GM12878 (cell line): Measurements from ENCODE around the gene PRDM8. TPM values are rescaled to one million over a fixed set of nuclear protein-coding genes. Genes with fewer than 3 reads are reported as not detected.

Experiments used
- ATAC-seq: fragments of 200-7000 bp; cut with Tn5 transposase; 3 replicates; pipeline ENCODE4 v1.9.1; 2020; ENCODE audit warnings: mild to moderate bottlenecking, moderate library complexity
- BruUV-seq: library from RNA; stranded (reverse); fragments of 400-500 nt; replicated peaks from 2 replicates; lab custom pipeline; 2021; lab: Mats Ljungman, UMichigan
- CTCF ChIA-PET: fragments of 300-600 bp; sonication (Branson Sonifier 250); formaldehyde crosslinking; extraction: SDS; loops from one replicate; lab custom pipeline; 2021; ENCODE audit warnings: inconsistent platforms; lab: Yijun Ruan, JAX
- POLR2A ChIA-PET: fragments of 350-600 bp; formaldehyde crosslinking; extraction: SDS; loops from one replicate; lab custom pipeline; 2021; ENCODE audit warnings: inconsistent platforms; lab: Charles Lee
- RAD21 ChIA-PET: fragments of 300-600 bp; sonication (Branson Sonifier 250); formaldehyde crosslinking; loops from one replicate; lab custom pipeline; 2023; ENCODE audit warnings: antibody characterized with exemption; ENCODE audit not compliant: unreplicated experiment; lab: Charles Lee
- SMC1A ChIA-PET: fragments of 300-600 bp; sonication (Branson Sonifier 250); formaldehyde crosslinking; loops from one replicate; lab custom pipeline; 2023; ENCODE audit not compliant: unreplicated experiment, uncharacterized antibody; lab: Charles Lee
- DNase-seq: peaks from one replicate; pipeline ENCODE4 v3.0.0-alpha.2; 2011; ENCODE audit warnings: low read depth, low spot score
- FAIRE-seq: peaks from 3 replicates; lab custom pipeline; 2011; peaks lifted over from hg19 to GRCh38; lab: Jason Lieb, UNC
- H2AFZ ChIP-seq: 2 replicates; pipeline ENCODE4 v1.6.0; 2011; ENCODE audit warnings: low read depth, low read length, control low read depth; ENCODE audit not compliant: control insufficient read depth
- H3K27ac ChIP-seq: 2 replicates; pipeline ENCODE4 v1.5.1; 2011; ENCODE audit warnings: control low read depth; ENCODE audit not compliant: control insufficient read depth, insufficient read depth
- H3K27me3 ChIP-seq, 2 experiments: replicated peaks in 1 of 2; 2 replicates each; pipeline versions ENCODE4 v1.6.0 to v1.6.1; 2011; ENCODE audit warnings: low read length in 1 of 2; ENCODE audit not compliant: control insufficient read depth in 2 of 2, insufficient read depth in 2 of 2
- H3K36me3 ChIP-seq, 2 experiments: 2 replicates each; pipeline ENCODE4 v1.5.1; 2011; ENCODE audit warnings: low read length in 1 of 2; ENCODE audit not compliant: control insufficient read depth in 2 of 2, insufficient read depth in 2 of 2
- H3K4me1 ChIP-seq: 2 replicates; pipeline ENCODE4 v1.6.1; 2011; ENCODE audit warnings: mild to moderate bottlenecking, low read length, moderate library complexity, mixed read lengths; ENCODE audit not compliant: control insufficient read depth, insufficient read depth
- H3K4me2 ChIP-seq: 2 replicates; pipeline ENCODE4 v1.6.0; 2011; ENCODE audit warnings: control low read depth; ENCODE audit not compliant: control insufficient read depth, insufficient read depth
- H3K4me3 ChIP-seq: fragments of 200-600 bp; sonication (generic); 2 replicates; pipeline ENCODE4 v1.5.1; 2016
- H3K79me2 ChIP-seq: 2 replicates; pipeline ENCODE4 v1.6.0; 2011; ENCODE audit warnings: low read length; ENCODE audit not compliant: control insufficient read depth, insufficient read depth
- H3K9ac ChIP-seq: 2 replicates; pipeline ENCODE4 v1.8.0; 2011; ENCODE audit warnings: low read length, control low read depth, mixed read lengths; ENCODE audit not compliant: control insufficient read depth, insufficient read depth
- H3K9me3 ChIP-seq: replicated peaks from 3 replicates; pipeline ENCODE4 v1.5.1; 2011; ENCODE audit warnings: mild to moderate bottlenecking, low read length; ENCODE audit not compliant: control insufficient read depth, insufficient read depth
- H4K20me1 ChIP-seq: 2 replicates; pipeline ENCODE4 v1.6.0; 2011; ENCODE audit not compliant: control insufficient read depth, insufficient read depth
- BCL11A ChIP-seq: IDR thresholded peaks from 2 replicates; pipeline ENCODE4 v1.6.1; 2011; ENCODE audit warnings: low read depth, low read length
- CHD2 ChIP-seq: IDR thresholded peaks from 2 replicates; pipeline ENCODE4 v1.6.1; 2011; ENCODE audit warnings: low read depth, low read length, improper control_type of control experiment, borderline replicate concordance
- GABPA ChIP-seq: IDR thresholded peaks from 2 replicates; pipeline ENCODE4 v1.6.1; 2014; ENCODE audit warnings: antibody characterized with exemption, low read depth, mild to moderate bottlenecking, inconsistent platforms
- HCFC1 ChIP-seq: fragments of 150-350 bp; IDR thresholded peaks from 2 replicates; pipeline ENCODE4 v1.6.1; 2014; ENCODE audit warnings: low read length
- NBN ChIP-seq: fragments of 450-650 bp; IDR thresholded peaks from 2 replicates; pipeline ENCODE4 v1.6.1; 2016
- NR2C1 ChIP-seq: fragments of 450-650 bp; IDR thresholded peaks from 2 replicates; pipeline ENCODE4 v1.6.1; 2017; ENCODE audit warnings: antibody characterized with exemption, mild to moderate bottlenecking, moderate library complexity
- PAX8 ChIP-seq: fragments of 450-650 bp; IDR thresholded peaks from 2 replicates; pipeline ENCODE4 v1.6.1; 2017; ENCODE audit warnings: mild to moderate bottlenecking, moderate library complexity
- SIN3A ChIP-seq: IDR thresholded peaks from 2 replicates; pipeline ENCODE4 v1.6.1; 2012; ENCODE audit warnings: low read depth, low read length, improper control_type of control experiment
- SP1 ChIP-seq: IDR thresholded peaks from one replicate; pipeline ENCODE4 v1.6.1; 2011; ENCODE audit warnings: low read depth, low read length
- STAT3 ChIP-seq: IDR thresholded peaks from 2 replicates; pipeline ENCODE4 v1.6.1; 2011; ENCODE audit warnings: low read depth, low read length, improper control_type of control experiment
- TCF7 ChIP-seq: IDR thresholded peaks from 2 replicates; pipeline ENCODE4 v1.6.1; 2014; ENCODE audit warnings: antibody characterized with exemption, borderline replicate concordance
- ZNF207 ChIP-seq: fragments of 450-650 bp; IDR thresholded peaks from 2 replicates; pipeline ENCODE4 v1.6.1; 2014; ENCODE audit warnings: antibody characterized with exemption, mild to moderate bottlenecking, borderline replicate concordance
- ZNF622 ChIP-seq: fragments of 450-650 bp; IDR thresholded peaks from 2 replicates; pipeline ENCODE4 v1.6.1; 2017; ENCODE audit warnings: mild to moderate bottlenecking, inconsistent platforms
- WGBS: methylation state at CpG from one replicate; pipeline ENCODE4 v1.1.6; 2016; ENCODE audit warnings: low lambda C conversion rate; ENCODE audit not compliant: insufficient replicate concordance, insufficient coverage; ENCODE audit errors: missing lambda C conversion rate; 5-methylcytosine and 5-hydroxymethylcytosine counted together
- in situ Hi-C: fragments of 300-500 bp; cut with MboI; formaldehyde crosslinking; loops from 9 replicates; pipeline ENCODE4 v1.14.3; 2018; ENCODE audit warnings: mixed read lengths
- intact Hi-C: fragments of 100-400 bp; cut with micrococcal nuclease; formaldehyde crosslinking; loops from one replicate; pipeline ENCODE4 v1.14.2; 2022; ENCODE audit not compliant: unreplicated experiment
- polyA plus RNA-seq, 11 experiments: library from polyadenylated mRNA; depleted of rRNA in 4 of 11; unstranded in 6 of 11; stranded (reverse) in 5 of 11; fragments of >200 nt; fragmentation: Nextera tagmentation in 4 of 11; fragmentation: Illumina TruSeq in 1 of 11; extraction: Ambion mirVana in 4 of 11; extraction: Trizol in 1 of 11; gene quantifications; 1 replicate in 1 of 11; 2 replicates in 10 of 11; pipeline versions ENCODE4 v1.2.1 to v1.2.3, GENCODE V29; 2011 to 2016; ENCODE audit warnings: inconsistent platforms in 2 of 11, missing spikeins in 2 of 11, low read depth in 1 of 11
- total RNA-seq, 4 experiments: library from RNA; depleted of rRNA in 3 of 4; stranded (reverse); fragments of >200 nt in 3 of 4; fragmentation: Illumina TruSeq in 1 of 4; extraction: Trizol in 1 of 4; gene quantifications; 2 replicates each; pipeline versions ENCODE4 v1.2.1 to v1.2.3, GENCODE V29; 2013 to 2021
- TF ChIP-seq, protein P1 (sequence below): IDR thresholded peaks from 2 replicates; pipeline ENCODE4 v1.6.1; 2012; ENCODE audit warnings: low read length, inconsistent platforms
- TF ChIP-seq, protein P2 (sequence below): IDR thresholded peaks from 2 replicates; pipeline ENCODE4 v1.6.1; 2011; ENCODE audit warnings: mild to moderate bottlenecking, low read depth, low read length, moderate library complexity; ENCODE audit not compliant: insufficient replicate concordance

Gene PRDM8
- total and polyA plus RNA-seq, 10 of the 15 experiments (the other 5 are each of a cell fraction or from before 2014, with no cell fraction given): 0.09 to 1.6 (median 0.40) TPM

DNA sequence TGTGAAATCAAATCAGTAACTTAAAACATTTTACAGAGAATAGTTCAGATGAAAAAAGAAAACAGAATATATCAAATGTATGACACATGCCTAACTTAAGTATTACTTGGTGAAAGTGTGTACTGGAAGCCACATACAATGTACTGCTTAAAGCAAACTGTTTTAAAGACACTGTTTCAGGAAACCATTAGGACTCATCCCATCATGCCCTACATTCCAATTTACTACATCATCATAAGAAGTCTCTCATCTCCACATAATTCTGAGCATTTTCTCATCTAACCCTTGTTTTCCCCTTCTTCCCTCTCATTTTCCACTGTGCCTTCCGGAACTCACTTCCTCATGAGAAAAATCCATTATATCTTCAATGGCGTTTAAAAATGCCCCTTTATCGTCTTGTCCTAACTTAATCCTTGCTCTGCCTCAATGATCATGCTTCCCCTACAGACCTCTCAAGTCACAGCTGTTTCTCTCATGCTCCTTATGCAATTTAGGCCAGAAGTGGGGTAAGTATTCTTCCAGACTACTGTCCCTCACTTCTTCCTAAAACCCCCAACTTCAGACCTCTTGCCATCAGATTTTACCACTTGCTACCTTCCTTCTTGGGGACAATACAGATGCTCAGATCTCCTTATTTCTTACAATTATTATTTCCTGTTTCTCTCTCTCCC, 42.3 kb downstream of the PRDM8 start:
- Histone ChIP-seq H3K9me3 (no peaks in the 10 kb centered on the region), H3K27me3 (no peaks in the 10 kb centered on the region), H3K79me2 (no peaks in the 10 kb centered on the region), H3K4me1 (no peaks in the 10 kb centered on the region), H3K4me2 (no peak overlapping the region), H3K27ac (no peak overlapping the region), H3K36me3 (no peaks in the 10 kb centered on the region), H4K20me1 (no peaks in the 10 kb centered on the region), H2AFZ (no peak overlapping the region), H3K9ac (no peak overlapping the region), H3K4me3 (no peak overlapping the region)
- ChIA-PET POLR2A (interaction anchor here (0.6 to 0.8 kb wide), 2 partner anchors 114 to 1154 kb away, joined by 3 read pairs; no protein-coding TSS in a partner anchor), SMC1A (interaction anchor here (1.3 to 3.5 kb wide), 4 partner anchors 10 to 34 kb away, joined by 4 to 51 read pairs (median 6); no protein-coding TSS in a partner anchor), CTCF (interaction anchor here (0.7 to 1.3 kb wide), 3 partner anchors 9 to 673 kb away, joined by 3 to 4 read pairs (median 4); no protein-coding TSS in a partner anchor), RAD21 (interaction anchor here (0.6 to 3.5 kb wide), 2 partner anchors 9 to 296 kb away, joined by 3 to 28 read pairs; no protein-coding TSS in a partner anchor)
- DNase-seq (no peak), ATAC-seq (no peak), FAIRE-seq (no peak)
- in situ Hi-C loops (no loop called here), intact Hi-C loops (no loop called here)
- no peak for TF ChIP-seq SIN3A
- TF ChIP-seq NBN: no peak
- 81% methylated on average over 3 of the region's 3 CpGs for WGBS
- BruUV-seq: no TSS peak

DNA sequence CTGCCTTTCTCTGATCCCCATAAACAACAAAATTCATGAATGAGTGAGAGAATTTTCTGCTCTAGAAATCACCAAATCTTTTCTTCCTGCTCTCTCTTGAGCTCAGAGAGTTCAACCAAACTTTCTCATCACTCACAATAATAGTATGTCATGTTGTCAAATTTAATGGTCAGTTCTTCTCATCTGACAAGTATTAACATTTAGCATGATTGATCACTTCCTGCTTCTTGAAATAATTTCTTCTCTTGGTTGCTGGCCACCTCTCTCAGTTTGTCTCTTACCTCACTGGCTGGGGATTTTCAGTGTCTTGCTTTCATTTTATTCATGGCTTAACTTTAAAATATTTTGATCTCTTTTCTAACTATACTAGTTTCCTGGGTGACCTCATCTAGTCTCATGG, 43.7 kb downstream of the PRDM8 start:
- no peak overlapping the region for H3K9ac ChIP-seq
- H3K4me3 ChIP-seq: no peak overlapping the region
- H4K20me1 ChIP-seq: no peaks in the 10 kb centered on the region
- BruUV-seq: no TSS peak
- intact Hi-C loops: no loop called here
- no peak overlapping the region for H3K27ac ChIP-seq
- POLR2A ChIA-PET: interaction anchor here (0.9 to 1.1 kb wide), 3 partner anchors 11 to 18 kb away, joined by 3 to 4 read pairs (median 3); no protein-coding TSS in a partner anchor
- H3K4me2 ChIP-seq: peak overlapping the region; percentile 14; the same call in 1 of the 2 replicates
- H3K79me2 ChIP-seq: no peaks in the 10 kb centered on the region
- H2AFZ ChIP-seq: no peak overlapping the region; the same call in 1 of the 2 replicates
- H3K9me3 ChIP-seq: no peaks in the 10 kb centered on the region
- H3K27me3 ChIP-seq: no peaks in the 10 kb centered on the region
- H3K4me1 ChIP-seq: no peaks in the 10 kb centered on the region
- RAD21 ChIA-PET: interaction anchor here (0.6 to 3.5 kb wide), 3 partner anchors 11 to 29 kb away, joined by 5 to 28 read pairs (median 6); no protein-coding TSS in a partner anchor
- DNase-seq: peak; percentile 45
- peak; percentile 95 for ATAC-seq
- H3K36me3 ChIP-seq: no peaks in the 10 kb centered on the region
- SMC1A ChIA-PET: interaction anchor here (1.0 to 3.5 kb wide), 5 partner anchors 11 to 33 kb away, joined by 4 to 51 read pairs (median 5); no protein-coding TSS in a partner anchor
- FAIRE-seq: peak; percentile 66
- in situ Hi-C loops: no loop called here
- CTCF ChIA-PET: interaction anchor here (0.7 to 1.6 kb wide), 6 partner anchors 12 to 125 kb away, joined by 3 to 6 read pairs (median 4); no protein-coding TSS in a partner anchor
- TF ChIP-seq PAX8 (no peak), HCFC1 (no peak), CHD2 (0 out of 2 replicates have a peak, but pooled peaks have one; percentile 43), SP1 (no peak), NR2C1 (no peak), BCL11A (peak; percentile 80), ZNF622 (no peak), GABPA (no peak), TCF7 (0 out of 2 replicates have a peak, but pooled peaks have one; percentile 29), ZNF207 (no peak), STAT3 (no peak)
- TF ChIP-seq, protein P1, sequence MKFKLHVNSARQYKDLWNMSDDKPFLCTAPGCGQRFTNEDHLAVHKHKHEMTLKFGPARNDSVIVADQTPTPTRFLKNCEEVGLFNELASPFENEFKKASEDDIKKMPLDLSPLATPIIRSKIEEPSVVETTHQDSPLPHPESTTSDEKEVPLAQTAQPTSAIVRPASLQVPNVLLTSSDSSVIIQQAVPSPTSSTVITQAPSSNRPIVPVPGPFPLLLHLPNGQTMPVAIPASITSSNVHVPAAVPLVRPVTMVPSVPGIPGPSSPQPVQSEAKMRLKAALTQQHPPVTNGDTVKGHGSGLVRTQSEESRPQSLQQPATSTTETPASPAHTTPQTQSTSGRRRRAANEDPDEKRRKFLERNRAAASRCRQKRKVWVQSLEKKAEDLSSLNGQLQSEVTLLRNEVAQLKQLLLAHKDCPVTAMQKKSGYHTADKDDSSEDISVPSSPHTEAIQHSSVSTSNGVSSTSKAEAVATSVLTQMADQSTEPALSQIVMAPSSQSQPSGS: no peak; the same call in 1 of the 2 replicates
- TF ChIP-seq, protein P2, sequence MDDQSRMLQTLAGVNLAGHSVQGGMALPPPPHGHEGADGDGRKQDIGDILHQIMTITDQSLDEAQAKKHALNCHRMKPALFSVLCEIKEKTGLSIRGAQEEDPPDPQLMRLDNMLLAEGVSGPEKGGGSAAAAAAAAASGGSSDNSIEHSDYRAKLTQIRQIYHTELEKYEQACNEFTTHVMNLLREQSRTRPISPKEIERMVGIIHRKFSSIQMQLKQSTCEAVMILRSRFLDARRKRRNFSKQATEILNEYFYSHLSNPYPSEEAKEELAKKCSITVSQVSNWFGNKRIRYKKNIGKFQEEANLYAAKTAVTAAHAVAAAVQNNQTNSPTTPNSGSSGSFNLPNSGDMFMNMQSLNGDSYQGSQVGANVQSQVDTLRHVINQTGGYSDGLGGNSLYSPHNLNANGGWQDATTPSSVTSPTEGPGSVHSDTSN: peak; percentile 88
